Stimulated activated CD8-positive, alpha-beta memory T cell treated with anti-CD3 and anti-CD28 coated beads, Interleukin-4, amount 100 ng/mL, for 4 hours (primary cell): Measurements from ENCODE around the gene ESYT3.
"Not testable (repeated sequence)": the region's sequence is repeated elsewhere in the genome, so short reads cannot be mapped to it uniquely, and the experiment has no call there.

ENCODE experiments used
- DNase-seq, 2 donors: peaks; one replicate each; pipeline ENCODE4 v3.0.0-alpha.2; 2020; ENCODE audit warnings: low read depth in 2 of 2, low spot score in 1 of 2

ESYT3 gene

DNA sequence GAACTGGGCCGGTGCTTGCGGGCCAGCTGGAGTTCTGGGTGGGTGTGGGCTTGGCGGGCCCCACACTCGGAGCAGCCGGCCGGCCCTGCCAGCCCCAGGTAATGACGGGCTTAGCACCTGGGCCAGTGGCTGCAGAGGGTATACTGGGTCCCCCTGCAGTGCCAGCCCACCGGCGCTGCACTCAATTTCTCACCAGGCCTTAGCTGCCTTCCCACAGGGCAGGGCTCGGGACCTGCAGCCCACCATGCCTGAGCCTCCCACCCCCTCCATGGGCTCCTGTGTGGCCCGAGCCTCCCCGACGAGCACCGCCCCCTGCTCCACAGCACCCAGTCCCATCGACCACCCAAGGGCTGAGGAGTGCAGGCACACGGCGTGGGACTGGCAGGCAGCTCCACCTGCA, 50.3 kb downstream of the ESYT3 start:
- DNase-seq, result not testable (repeated sequence)

- not testable (repeated sequence) for DNase-seq
These were observed 52.2 kb downstream of the ESYT3 start for GRCh38 chr3:138486580-138486979.

DNA sequence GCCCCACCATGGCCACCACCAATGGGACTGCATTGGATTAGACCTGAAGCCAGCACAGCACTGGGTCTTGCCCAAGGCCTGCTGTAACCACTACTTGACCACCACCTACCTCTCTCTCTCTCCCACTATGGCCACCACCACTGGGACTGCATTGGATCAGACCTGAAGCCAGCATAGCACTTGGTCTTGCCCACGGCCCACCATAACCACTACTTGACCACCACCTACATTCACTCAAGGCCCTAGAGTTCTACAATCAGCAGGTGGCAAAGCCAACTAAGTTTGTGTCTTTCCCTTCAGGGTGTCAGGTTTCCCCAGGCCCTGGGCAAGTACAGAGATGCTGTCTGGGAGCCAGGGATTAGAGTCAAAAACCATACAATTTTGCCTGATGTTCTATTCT, 57.6 kb downstream of the ESYT3 start:
- no peak for DNase-seq

DNA sequence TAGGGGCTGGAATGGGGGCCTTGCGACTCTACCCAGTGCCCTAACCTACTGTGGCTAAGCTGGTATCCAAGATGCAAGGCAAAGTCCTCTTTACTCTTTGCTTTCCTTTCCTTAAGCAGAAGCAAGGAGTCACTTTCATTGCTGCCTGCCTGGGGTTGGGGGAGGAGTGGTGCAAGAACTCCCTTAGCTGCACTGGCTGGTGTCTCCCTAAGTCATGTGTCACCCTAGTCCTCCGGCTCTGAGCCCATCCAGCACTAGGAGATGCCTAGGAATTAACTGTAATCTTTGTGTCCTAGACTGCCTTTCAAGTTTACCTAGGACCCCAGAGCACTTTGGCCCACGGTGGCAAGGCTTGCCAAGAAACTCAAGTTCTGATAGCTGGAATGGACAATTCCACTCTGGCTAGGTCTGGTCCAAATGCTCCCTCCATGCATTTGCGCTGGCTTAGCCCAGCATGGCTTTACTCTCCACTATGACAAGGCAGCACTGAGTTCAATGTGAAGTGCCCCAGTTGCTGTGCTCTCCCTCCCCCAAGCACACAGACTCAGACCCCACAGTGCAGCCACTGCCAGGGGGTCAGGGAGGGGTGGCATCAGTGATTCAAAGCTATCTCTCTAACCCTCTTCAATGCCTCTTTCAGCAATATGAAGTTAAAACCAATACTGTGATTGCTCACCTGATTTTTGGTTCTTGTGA, 58.7 kb downstream of the ESYT3 start:
- DNase-seq, result no peak

- no peak for DNase-seq
These were observed 59.6 kb downstream of the ESYT3 start for GRCh38 chr3:138493804-138494606.

- no peak for DNase-seq
These were observed 60.2 kb downstream of the ESYT3 start for GRCh38 chr3:138494607-138494929.

- not testable (repeated sequence) for DNase-seq
These were observed 61.2 kb downstream of the ESYT3 start for GRCh38 chr3:138495638-138496037.

- no peak for DNase-seq
These were observed 62.0 kb downstream of the ESYT3 start for GRCh38 chr3:138496436-138496835.

- DNase-seq, result no peak
These were observed 62.6 kb downstream of the ESYT3 start for GRCh38 chr3:138497021-138497420.

DNA sequence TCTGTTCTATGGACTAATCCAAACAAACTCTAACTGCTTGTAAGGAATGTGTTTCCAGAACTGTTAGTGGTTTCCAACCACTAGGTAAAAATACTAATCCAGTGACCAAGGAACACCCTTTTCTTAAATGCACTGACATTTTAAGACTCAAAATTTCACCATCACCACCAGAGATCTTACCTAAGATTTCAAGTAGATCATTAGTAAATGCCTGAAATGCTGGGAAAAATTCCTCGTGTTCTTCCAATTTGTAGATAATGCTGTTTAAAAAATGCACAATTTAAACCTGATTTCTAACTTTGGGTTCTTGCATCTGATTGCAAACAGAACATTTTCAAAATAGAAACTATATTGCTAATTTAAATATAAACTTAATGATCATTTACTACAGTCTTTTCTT, 63.4 kb downstream of the ESYT3 start:
- DNase-seq, result no peak

DNA sequence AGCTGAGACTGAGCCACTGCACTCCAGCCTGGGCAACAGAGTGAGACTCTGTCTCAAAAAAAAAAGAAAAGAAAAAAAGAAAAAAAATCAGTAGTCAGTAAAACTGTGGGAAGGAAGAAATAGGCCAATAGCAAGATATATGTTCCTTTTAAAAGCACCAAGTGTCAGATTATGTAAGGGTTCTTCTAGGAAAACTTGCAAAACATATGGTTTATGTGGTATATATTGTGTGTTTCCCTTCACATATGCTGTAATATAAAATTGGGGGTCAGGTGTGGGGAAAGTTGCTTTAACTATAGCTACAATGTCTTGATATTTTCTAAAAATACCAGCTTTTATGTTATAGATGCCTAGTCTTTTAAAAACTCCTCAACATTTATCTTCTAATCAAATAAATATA, 64.6 kb downstream of the ESYT3 start:
- DNase-seq, result no peak

DNA sequence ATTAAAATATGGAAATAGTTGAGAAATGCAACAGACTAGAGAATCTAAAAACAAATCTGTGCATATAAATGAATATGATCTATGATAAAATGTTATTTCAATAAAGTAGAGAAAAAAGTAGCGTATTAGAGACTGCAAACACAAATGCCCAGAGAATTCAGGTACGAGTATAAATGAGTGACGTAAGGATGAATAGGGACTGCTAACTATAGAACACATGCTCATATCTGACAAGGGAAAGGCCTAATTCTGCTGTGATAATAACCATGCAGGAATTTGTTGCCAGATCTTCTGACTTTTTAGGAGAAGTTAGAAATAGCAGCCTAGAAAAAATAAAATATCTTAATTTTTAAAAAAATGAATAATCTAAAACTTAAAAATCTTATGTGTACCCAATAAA, 73.1 kb downstream of the ESYT3 start:
- DNase-seq, result no peak

GRCh38 chr3:138509586-138509985, 75.2 kb downstream of the ESYT3 start:
- no peak for DNase-seq

DNA sequence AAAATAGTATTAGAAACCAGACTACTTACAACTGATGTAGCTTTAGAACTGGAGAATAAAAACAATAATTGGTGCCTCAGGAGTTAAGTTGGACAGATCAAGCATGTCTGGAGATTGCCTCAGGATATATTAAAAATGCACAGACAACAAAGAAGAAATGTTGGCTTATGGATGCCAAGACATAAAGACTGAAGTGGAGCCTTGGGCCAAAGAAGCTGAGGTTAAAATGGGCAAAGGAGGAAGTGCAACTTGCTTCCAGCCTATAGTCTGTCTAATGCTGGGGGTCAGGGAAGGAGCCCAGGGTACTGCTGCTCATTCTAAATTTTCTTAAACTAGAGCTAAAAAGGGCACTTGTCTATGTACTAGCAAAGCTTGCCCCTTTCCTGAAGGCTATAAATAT, 77.5 kb downstream of the ESYT3 start:
- no peak for DNase-seq

- DNase-seq, result no peak
These were observed 78.9 kb downstream of the ESYT3 start for GRCh38 chr3:138513090-138513843.

GRCh38 chr3:138521445-138521844, 87.0 kb downstream of the ESYT3 start:
- not testable (repeated sequence) for DNase-seq
